HG02623 (cell line): ENCODE measurements around the gene NFIA.

Experiments used
- ATAC-seq: cut with Tn5 transposase; IDR thresholded peaks from one replicate; pipeline ENCODE4 v1.9.1; 2021; ENCODE audit warnings: moderate library complexity; ENCODE audit not compliant: unreplicated experiment

Gene NFIA

DNA sequence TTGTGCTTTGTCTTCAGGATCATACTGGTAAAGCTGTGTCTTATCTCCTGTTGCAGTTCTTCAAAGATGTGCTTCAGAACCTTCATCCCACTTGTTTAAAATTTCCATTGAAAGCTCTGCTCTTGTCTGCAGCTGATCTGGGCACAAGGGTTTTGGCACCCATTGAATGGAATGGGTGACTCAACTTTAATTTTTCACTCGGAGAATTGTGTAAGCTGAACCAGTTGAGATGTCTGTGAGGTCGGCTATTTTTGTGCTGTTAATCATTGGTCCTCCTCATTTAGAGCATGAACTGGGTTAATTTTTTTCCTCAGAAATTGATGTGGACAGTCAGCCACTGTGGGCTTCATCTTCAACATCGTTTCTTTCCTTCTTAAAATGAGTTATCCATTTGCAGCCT, 390.5 kb downstream of the NFIA start:
- no peak for ATAC-seq

DNA sequence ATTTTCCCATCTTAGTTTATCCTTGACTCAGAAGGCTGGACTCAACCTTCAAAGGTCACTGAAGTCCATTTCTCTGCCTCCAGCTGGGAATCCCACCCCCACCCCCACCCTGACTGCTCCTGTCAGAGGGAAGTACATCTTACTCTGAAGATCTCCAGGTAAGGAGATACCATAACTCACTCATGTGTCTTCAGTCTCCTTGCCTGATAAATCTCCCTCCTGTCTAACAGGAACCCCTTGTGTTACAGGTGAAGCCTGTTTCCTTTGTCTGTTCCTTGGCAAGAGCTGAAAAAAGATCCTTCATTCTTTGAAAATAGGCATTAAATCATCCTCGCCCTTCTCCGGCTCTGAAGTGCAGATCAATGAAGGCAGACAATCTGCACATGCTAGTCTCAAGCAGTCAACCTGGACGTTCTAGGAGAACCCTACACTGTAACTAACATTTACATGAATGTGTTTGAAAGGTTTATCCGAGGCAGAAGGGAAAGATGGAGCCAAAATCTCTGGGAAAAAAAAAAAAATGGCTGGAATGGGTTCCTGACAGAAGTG, 392.0 kb downstream of the NFIA start:
- no peak for ATAC-seq

DNA sequence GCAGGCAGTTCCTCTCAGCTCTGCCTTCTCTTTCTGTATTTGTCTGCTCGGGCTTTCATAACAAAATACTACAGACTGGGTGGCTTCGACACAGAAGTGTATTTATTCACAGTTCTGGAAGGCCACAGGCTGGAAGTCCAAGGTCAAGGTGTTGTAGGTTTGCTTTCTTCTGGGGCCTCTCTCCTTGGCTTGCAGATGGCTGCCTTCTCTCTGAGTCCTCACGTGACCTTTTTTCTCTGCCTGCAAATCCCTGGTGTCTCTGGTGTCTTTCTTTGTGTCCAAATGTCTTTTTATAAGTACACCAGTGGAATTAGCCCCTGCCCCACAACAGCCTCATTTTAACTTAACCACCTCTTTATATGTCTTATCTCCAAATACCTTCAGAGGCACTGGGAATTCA, 392.6 kb downstream of the NFIA start:
- ATAC-seq = no peak

DNA sequence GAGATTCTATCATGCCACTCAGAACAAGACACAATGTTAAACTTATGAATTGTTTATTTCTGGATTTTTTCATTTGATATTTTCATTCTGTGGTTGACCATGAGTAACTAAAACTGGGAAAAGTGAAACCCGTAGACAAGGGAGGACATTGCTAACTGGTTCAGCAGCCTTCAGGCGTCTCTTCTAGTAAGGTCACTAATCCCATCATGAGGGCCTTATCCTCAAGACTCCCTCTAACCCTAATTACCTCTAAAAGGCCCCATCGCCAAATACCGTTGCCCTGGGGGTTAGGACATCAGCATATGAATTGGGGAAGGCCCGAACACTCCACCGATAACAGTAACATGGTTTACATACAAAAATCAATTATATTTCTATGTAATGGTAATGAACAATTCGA, 394.9 kb downstream of the NFIA start:
- ATAC-seq = no peak

DNA sequence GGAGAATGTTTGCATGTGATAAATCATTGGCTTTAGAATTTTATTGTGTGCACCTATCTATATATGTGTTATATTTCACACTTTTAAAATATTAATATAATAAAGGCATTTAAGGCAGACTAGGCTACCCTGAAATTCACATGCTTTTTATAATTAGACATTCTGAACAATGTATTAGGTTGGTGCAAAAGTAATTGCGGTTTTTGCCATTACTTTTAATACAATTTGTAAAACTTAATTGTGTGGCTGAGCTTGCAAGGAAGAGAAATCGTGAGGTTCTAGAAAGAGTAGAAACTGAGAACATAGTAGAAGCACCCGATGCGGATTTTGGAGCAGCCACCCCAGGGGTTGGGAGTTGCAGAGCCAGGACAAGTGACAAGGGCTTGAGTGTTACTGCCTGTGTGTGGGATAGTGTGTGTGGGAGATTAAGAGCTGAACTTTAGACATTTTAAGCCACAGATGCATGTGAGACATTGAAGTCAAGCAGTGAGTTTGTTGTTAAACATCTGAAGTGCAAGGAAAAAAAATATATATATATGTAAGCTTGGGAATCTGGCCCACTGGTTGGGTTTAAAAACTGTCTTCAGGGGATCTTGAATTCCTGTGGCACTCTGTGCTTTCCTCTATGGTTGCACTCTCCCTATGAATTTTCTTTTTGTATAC, 398.0 kb downstream of the NFIA start:
- ATAC-seq = no peak

DNA sequence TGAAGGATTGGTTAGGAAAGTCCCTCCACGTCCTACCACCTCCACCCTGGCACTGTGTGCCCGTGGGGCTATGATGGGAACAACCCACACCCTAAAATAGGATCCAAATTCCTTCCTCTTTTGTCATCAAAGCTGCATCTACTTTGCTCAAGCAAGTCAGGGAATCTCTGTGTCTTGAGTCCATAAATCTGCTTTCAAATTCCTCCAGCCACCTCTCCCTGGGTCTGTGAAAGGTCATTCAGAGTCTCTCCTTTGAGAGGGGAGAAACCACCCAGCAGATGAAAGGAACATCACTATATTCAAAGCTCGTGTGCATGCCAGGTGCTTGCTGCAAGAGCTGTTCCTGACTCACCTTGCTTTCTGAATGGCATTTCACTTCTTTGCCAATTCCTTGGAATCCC, 399.0 kb downstream of the NFIA start:
- no peak for ATAC-seq

DNA sequence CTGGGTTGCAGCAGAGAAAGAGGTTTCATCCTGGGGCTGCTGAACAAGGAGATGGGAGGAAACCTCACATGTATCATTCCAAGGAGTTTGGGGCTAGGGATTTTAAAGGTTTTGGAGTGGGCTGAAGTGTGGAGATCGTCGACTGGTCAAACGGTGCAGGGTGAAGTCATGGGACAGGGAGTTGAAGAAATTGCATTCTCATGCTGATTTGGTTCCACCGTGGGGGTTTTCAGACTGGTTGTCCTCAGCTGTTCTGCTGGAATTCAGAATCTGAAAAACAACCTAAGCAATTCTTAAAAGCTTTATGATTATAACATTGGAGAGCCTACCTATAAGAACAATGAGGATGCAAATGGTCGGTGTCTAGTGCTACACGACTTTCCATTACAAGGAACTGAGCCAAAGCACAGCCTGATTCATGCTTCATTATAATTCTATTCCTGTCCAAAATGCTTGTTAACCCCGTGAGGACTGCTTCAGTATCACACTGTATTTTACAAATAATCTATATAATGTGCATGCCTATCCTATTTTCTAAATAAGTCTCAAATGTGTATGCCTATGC, 399.9 kb downstream of the NFIA start:
- no peak for ATAC-seq

DNA sequence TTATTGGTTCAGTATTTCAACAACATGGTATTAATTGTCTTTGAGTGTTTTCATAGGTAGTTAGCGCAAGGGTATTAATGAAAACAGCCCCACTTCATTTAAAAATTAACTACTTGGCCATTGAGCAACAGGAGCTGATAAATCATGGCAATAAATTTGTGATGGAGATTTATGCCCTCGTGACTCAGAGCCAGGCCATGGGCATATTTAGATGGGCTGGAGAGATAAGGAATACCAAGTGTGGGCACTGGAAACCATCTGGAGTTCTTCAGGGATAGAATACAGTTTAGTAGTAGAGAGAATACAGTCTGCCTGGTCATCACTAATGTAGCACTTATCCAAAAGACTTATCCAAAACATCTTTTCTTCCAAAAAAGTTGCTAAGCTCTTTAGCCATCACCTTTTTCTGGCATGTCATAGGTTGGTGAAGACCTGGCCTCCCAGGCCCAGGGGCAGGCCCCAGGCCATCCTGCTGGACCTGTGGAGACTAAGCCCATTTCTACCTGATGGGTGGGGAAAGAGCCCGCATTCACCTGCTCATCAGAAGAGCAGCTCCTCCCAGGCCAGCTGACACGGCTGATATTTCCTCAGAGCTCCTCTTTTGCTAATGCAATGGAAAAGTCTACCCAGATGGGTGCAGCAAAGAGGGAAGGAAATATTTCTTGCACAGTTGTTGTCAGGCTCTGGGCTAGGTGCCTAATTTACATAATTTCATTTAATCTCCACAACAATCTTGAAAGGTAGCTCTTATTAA, 404.6 kb downstream of the NFIA start:
- no peak for ATAC-seq

DNA sequence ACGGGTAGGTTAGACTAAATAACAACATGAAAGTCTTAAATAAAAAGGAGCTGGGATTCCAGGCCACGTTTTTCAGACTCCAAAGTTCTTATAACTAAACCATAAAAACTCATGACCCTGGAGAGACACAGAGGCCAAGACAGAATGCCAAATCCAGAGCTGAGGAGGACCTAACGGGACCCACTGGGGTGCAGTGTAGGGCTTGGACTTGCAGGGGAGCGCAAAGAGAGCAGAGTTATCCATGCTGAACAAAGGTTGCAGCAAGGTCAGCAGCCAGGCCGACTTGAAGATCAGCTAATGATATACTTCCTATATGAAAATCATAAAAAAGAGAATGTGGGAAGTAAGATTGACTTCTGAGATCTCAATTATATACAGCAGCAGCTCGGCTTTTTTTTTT, 405.4 kb downstream of the NFIA start:
- no peak for ATAC-seq

DNA sequence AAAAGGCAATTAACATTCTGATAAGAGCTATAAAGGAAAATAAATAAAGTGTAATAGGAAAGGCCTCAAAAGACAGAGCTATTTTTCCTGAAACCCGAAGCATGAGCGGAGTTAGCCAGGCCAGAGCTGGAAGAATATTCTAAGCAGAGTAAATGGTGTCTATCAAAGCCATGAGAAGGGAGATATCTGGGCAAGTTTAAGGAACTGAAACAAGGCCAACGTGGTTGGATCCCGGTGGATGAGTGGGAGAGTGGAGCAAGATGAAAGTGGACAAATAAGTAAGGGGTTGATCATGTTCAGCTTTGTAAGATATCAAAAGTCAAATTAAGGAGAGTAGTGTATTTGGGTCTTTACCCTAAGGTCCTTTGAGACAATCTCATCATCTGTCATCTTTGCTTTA, 408.6 kb downstream of the NFIA start:
- no peak for ATAC-seq

DNA sequence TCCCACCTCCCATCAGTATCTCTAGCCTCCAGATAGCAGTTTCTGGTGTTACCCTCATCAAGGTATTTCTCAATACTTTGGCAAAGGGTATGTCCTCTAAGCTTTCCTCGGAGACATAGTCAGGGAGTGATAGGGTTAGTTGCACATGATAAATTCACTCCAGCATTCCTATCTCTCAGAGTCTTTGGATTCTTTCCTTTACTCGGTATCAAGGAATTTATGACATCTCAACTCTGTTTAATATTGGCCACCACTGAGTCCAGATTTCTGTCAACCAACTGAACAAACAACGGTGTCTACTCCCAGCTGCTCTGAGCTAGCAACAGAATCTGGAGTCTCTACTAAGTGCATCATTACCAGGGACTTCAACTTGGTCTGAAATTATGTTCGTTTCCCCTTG, 409.1 kb downstream of the NFIA start:
- no peak for ATAC-seq

DNA sequence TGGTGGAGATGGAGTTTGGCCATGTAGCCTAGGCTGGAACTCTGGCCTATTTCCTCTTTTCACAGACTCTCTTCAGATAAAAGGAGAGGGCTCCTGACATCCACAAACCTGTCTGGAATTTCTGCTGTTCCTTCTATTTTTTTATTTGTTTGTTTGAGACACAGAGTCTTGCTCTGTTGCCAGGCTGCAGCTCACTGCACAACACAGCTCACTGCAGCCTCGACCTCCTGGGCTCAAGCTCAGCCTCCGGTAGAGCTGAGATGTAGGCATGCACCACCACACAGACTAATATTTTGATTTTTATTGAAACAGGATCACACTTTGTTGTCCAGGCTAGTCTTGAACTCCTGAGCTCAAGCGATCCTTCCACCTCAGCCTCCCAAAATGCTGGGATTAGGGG, 411.6 kb downstream of the NFIA start:
- ATAC-seq = no peak

DNA sequence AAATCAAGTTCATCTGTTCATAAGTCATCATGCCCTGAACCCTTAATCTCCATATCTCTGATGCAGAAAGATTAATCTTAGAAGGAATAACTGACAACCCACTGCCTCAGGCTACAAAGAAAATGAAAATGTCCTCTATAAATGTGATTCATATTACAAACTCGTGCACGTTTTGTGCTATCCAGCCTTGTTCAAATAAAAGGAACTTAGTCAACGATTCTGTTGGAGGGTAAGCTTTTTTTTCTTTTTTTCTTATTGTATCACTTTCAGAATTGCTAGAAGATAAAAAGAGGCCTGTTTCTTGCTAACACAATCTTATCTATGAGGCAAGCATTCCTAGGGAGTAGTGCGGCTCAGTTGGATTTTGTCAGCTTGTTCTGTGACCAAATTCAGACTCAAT, 414.1 kb downstream of the NFIA start:
- no peak for ATAC-seq

DNA sequence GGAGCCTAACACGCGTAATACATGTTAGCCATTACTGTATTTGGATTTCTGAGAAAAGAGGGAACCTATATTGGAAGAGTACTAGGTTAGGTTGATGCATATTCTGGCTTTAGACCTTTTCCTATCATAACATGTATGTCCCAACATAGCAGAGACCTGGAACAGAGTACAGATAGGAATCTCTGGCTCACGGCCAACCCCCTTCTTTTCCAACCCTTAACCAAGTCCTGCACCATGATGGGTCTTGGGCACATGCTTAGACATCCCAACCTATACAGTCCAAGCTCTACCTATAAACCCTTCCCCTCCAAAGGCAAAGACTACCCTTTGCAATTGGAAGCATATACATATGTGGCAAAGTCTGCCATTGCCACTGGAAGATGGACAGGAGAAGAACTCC, 414.7 kb downstream of the NFIA start:
- ATAC-seq = no peak

DNA sequence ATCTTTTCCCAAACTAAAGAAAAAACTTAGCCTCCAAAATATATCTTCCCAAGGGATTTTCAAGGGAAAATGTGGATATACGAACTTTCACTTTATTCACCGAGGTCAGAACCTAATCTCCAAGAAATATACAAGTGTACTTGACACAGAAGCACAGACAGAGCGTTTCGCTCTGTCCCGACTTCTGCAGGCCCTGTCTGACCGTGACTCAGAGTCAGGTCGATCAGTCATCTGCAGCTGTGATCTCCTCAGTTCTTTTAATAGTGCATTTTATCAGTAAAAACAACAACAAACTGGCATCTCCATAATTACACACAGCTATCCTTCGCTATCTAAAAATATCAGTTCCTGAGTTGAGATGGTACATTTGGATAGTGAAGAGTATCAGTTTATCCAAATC, 416.0 kb downstream of the NFIA start:
- no peak for ATAC-seq

DNA sequence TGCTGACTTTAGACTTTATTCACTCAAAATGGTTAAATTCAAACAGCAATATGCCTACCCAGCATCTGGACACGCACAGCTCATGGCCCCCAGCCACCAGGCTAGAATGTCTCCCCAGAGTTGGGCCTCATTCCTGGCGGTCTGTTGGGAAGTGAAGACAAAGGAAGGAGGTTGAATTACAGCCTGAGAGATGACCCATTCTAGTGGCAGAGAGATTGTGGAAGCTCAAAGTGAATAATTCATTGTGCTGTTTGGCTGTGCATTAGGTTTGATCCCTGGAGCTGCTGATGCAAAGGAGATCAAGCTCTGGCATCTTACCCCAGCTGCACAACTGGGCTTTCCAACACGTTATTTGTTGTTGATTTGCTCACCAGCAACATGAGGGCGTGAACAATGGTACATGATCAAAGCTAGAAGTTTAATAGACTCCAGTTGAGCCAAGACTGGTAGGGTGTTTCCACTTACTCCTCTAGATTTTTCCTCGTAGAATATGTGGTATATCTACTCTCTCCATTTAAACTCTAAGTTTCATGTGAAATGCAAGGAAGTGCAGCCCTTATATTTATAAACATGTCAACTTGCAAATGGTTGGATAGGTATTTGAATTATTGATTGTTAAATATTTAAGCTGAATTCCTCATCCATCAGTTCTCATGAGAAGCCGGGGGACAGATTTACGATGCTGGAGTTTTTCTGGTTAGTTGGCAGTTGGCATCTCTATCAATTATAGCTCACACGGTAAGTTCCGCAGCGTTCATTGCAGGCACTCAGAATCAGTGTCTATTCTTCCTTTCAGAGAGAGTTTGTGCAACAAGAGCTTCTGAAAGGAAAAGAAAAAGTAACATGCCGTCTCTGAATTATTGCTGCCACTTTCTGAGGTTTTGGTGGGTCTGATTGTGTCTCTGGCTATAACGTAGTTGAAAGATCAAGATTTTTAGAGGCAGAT, 419.9 kb downstream of the NFIA start:
- no peak for ATAC-seq

DNA sequence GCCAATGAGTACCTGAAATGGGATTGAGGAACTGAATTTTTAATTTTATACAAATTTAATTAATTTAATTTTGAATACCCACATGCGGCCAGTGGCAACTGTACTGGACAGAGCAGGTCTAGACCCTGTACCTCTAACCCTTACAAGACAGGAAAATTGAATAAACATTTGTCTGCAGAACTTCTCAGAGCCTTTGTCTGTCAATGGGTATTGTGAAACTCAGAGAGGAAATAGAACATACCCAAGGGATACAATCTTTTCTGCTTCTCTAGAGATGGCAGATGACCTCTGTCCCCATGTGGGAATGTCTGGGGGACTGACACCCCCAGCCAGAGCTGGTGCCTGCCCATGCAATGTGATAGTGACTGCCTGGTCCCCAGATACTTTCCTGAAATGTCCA, 421.9 kb downstream of the NFIA start:
- no peak for ATAC-seq

DNA sequence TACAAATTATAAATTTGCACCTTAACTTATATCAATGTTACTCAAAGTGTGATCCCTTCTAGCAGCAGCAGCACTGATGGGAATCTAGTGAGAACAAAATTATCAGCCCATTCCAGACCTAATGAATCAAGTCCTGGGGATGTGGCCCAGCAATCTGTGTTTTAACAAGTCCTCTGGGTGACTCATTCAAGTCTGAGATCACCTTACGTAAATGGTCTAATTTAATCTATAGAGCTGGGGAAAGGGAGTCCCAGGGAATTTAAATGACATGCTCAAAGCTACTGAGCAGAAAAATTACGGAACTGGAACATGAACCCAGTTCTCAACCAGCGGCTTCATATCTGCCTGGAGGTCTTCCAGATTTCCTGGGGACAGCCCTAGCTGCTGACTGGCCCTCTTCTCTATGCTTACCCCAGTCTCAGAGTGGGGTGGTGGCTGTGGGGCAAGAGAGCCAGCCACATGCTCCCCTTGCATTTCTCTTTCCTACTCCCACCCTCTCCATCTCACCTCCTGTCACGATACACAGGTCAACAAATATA, 422.6 kb downstream of the NFIA start:
- no peak for ATAC-seq

DNA sequence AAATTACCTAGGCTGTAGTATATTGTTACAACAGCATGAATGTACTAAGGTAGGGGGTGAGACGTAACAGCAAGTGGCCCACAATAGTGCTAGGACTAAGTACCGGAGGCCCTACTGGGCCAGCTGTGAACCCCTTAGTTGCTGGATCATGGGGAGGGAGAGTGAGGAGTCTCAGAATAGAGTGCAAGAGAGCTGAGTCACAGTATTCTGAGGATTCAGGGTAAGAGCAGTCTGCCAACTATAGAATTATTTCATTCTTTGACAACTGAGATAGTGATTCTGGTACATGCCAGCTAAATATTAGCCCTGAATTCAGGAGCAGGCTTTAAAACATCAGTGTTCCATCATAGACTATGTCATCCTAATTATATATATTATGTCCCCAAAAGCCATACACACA, 423.9 kb downstream of the NFIA start:
- no peak for ATAC-seq

DNA sequence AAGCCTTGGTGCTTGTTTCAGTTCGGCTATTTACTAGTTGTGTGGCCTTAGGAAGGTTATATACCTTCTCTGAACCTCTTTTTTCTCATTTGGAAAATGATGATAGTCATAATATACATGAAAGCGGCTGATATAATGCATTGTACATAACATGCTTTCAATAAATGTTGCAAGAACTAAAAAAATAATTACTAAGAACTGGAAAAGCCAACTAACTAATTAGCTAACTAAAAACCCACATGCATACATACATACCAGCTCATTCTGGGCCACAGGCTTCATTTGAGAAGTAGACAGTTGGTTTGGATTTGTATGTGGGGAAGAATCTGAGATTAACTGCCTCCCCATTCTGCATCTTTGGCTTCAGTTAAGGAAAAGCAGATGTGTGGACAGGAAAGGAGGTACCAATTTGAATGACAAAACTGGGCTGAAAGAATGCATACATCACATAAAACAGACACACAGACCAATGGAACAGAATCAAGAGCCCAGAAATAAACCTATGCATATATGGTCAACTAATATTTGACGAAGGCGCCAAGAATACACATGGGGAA, 424.7 kb downstream of the NFIA start:
- no peak for ATAC-seq
